Mesothelial cell of epicardium (in vitro differentiated cells): ENCODE measurements around the gene HIGD1C. TPM values are rescaled to one million over a fixed set of nuclear protein-coding genes. Genes with fewer than 3 reads are reported as not detected.

Experiments used
- DNase-seq, 2 experiments: peaks; one replicate each; pipeline ENCODE4 v3.0.0; 2021; ENCODE audit warnings: low spot score in 2 of 2; ENCODE audit not compliant: unreplicated experiment in 2 of 2
- H3K27ac Mint-ChIP-seq: 2 replicates; pipeline ENCODE4 v1.8.0; 2021; ENCODE audit warnings: mixed read lengths
- H3K27me3 Mint-ChIP-seq: 2 replicates; pipeline ENCODE4 v1.8.0; 2021; ENCODE audit warnings: low read depth, mixed read lengths
- H3K36me3 Mint-ChIP-seq: 2 replicates; pipeline ENCODE4 v1.8.0; 2021; ENCODE audit warnings: mixed read lengths
- H3K4me1 Mint-ChIP-seq: 2 replicates; pipeline ENCODE4 v1.8.0; 2021; ENCODE audit warnings: mixed read lengths
- H3K4me3 Mint-ChIP-seq: 2 replicates; pipeline ENCODE4 v1.8.0; 2021; ENCODE audit warnings: mild to moderate bottlenecking, moderate library complexity, mixed read lengths
- H3K9me3 Mint-ChIP-seq: 2 replicates; pipeline ENCODE4 v1.8.0; 2021; ENCODE audit warnings: mixed read lengths
- total RNA-seq: library from RNA; stranded (reverse); gene quantifications from 3 replicates; pipeline ENCODE4 v1.2.1, GENCODE V29; 2021
- TF ChIP-seq, protein P1 (sequence below): fragments of 200-600 bp; sonication (generic); IDR thresholded peaks from one replicate; pipeline ENCODE4 v1.5.0; 2021; ENCODE audit warnings: antibody characterized with exemption; ENCODE audit not compliant: unreplicated experiment

The HIGD1C gene
- total RNA-seq, 1 donor from 2014 or later = not detected

DNA sequence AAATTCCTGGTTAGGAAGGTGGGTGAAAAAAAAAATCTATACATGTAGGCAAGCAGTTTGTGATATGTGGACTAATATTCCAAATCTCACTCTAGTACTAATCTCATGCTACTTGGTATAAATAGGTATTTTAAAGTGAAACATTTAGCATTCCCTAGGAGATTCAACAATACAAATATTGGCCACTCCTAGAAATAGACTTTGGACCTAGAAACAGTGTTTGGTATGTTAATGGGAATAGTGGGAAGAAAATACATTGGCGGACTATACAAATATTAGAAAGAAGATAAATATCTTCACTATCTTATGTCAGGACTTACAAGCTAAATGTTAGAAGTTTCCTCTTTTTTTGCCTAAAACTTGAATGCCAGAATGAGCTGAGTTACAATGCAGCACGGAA, 28.2 kb downstream of the HIGD1C start:
- DNase-seq = no peak
- Mint-ChIP-seq H3K27me3 (no peaks in the 10 kb centered on the region), H3K9me3 (peaks cover 5% of the 10 kb centered on the region), H3K4me3 (no peak overlapping the region), H3K36me3 (peaks cover 27% of the 10 kb centered on the region), H3K4me1 (no peaks in the 10 kb centered on the region), H3K27ac (no peak overlapping the region)
- TF ChIP-seq, protein P1, sequence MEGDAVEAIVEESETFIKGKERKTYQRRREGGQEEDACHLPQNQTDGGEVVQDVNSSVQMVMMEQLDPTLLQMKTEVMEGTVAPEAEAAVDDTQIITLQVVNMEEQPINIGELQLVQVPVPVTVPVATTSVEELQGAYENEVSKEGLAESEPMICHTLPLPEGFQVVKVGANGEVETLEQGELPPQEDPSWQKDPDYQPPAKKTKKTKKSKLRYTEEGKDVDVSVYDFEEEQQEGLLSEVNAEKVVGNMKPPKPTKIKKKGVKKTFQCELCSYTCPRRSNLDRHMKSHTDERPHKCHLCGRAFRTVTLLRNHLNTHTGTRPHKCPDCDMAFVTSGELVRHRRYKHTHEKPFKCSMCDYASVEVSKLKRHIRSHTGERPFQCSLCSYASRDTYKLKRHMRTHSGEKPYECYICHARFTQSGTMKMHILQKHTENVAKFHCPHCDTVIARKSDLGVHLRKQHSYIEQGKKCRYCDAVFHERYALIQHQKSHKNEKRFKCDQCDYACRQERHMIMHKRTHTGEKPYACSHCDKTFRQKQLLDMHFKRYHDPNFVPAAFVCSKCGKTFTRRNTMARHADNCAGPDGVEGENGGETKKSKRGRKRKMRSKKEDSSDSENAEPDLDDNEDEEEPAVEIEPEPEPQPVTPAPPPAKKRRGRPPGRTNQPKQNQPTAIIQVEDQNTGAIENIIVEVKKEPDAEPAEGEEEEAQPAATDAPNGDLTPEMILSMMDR = no peak

GRCh38 chr12:50981319-50982239, 29.2 kb downstream of the HIGD1C start:
- H3K36me3 Mint-ChIP-seq = peaks cover 17% of the 10 kb centered on the region
- no peak for DNase-seq
- TF ChIP-seq, protein P1 = no peak
- H3K4me1 Mint-ChIP-seq = no peaks in the 10 kb centered on the region
- H3K27me3 Mint-ChIP-seq = no peaks in the 10 kb centered on the region
- H3K4me3 Mint-ChIP-seq = no peak overlapping the region
- H3K9me3 Mint-ChIP-seq = peaks cover 2% of the 10 kb centered on the region
- H3K27ac Mint-ChIP-seq = no peak overlapping the region

- Mint-ChIP-seq H3K27ac (peak overlapping the region; percentile 43), H3K9me3 (no peaks in the 10 kb centered on the region), H3K27me3 (no peaks in the 10 kb centered on the region), H3K36me3 (peaks cover 16% of the 10 kb centered on the region), H3K4me1 (no peaks in the 10 kb centered on the region), H3K4me3 (no peak overlapping the region)
- DNase-seq = no peak
- TF ChIP-seq, protein P1 = no peak
Observed at GRCh38 chr12:50984586-50985298, 32.4 kb downstream of the HIGD1C start.

DNA sequence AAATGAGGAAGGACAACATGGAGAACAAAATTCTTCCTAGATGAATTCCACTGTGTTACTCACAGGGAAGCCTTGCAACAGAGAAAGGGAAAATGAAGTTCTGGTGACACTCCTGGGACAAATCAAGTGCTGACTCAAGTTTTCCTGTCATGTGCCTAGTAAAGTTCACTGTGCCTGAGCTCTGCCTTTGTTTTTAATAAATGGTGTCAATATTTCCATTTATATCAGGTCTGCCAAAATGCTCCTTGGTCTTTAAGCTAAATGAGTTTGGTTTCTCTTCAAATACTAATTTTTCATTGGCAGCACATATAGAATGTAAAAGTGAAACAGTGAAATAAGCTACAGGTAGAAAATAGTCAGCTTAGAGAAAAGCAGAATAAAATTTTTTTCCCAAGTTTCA, 33.0 kb downstream of the HIGD1C start:
- Mint-ChIP-seq H3K36me3 (peaks cover 18% of the 10 kb centered on the region), H3K4me3 (no peak overlapping the region), H3K27me3 (no peaks in the 10 kb centered on the region), H3K4me1 (no peaks in the 10 kb centered on the region), H3K27ac (peak overlapping the region; percentile 43), H3K9me3 (no peaks in the 10 kb centered on the region)
- TF ChIP-seq, protein P1 = no peak
- DNase-seq = no peak

- Mint-ChIP-seq H3K36me3 (peaks cover 30% of the 10 kb centered on the region), H3K27ac (peak overlapping the region; percentile 90), H3K9me3 (no peaks in the 10 kb centered on the region), H3K4me3 (no peak overlapping the region), H3K4me1 (no peaks in the 10 kb centered on the region), H3K27me3 (no peaks in the 10 kb centered on the region)
- TF ChIP-seq, protein P1 = no peak
- no peak for DNase-seq
Observed at GRCh38 chr12:50986966-50987737, 34.8 kb downstream of the HIGD1C start.
